ENCODE data around the gene SLBP. TPM values are rescaled to one million over a fixed set of nuclear protein-coding genes. Genes with fewer than 3 reads are reported as not detected.

The SLBP gene
- total and polyA plus RNA-seq, 2 of the 8 experiments (the other 6 are each of a cell fraction or from before 2014, with no cell fraction given), result 44.1 to 49.0 TPM

- no peak for TF ChIP-seq RBBP5 (IDR thresholded peaks at IDR 0.05; ENCODE audit: borderline replicate concordance, low read depth, low read length)
Observed at GRCh38 chr4:1761130-1761689, 49.1 kb upstream of the SLBP start (continued).

Measured in H1 (cell line).